Glomerular visceral epithelial cell (primary cell): ENCODE results near the gene PLCB1.

Source experiments
- DNase-seq: peaks from one replicate; pipeline ENCODE4 v3.0.0-alpha.2; 2016; ENCODE audit errors: extremely low spot score

Gene PLCB1

GRCh38 chr20:8880085-8880853, 748.2 kb downstream of the PLCB1 start:
- no peak for DNase-seq

- no peak for DNase-seq
Measured at GRCh38 chr20:8891039-8891438, 759.0 kb downstream of the PLCB1 start.

DNA sequence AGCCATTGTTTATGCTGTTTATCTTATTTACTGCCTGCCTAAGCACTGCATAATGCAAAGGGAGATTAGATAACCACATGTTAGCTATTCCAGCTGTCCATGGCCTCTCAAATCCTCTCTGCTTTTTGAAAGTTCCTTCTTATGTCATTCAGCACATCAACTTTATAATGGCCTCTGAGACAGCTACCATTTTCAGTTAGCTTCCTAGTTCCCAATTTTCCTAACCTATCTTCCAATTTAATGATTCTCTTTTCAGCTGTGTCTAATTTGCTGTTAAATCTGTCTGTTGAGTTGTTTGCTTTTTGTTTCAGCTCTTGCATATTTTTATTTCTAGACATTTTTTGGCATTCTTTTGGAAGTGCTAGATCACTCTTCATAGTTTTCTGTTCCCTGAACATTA, 763.4 kb downstream of the PLCB1 start:
- no peak for DNase-seq

DNA sequence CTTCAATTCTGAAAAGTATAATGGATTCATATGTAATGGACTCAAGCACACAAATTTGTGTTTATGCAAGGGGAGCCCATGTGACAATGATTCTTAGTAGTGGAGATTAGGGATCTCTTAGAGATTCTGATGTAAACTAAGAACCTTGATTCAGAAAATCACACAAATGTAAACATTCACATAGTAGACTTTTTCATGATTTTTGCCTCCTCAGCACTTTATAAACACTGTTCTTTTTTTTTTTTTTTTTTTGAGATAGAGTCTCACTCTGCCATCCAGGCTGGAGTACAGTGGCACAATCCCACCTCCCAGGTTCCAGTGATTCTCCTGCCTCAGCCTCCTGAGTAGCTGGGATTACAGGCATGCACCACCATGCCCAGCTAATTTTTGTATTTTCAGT, 766.8 kb downstream of the PLCB1 start:
- DNase-seq, result no peak

- no peak for DNase-seq
Measured at GRCh38 chr20:8901237-8902025, 769.4 kb downstream of the PLCB1 start.

GRCh38 chr20:8903655-8904605, 771.9 kb downstream of the PLCB1 start:
- no peak for DNase-seq

DNA sequence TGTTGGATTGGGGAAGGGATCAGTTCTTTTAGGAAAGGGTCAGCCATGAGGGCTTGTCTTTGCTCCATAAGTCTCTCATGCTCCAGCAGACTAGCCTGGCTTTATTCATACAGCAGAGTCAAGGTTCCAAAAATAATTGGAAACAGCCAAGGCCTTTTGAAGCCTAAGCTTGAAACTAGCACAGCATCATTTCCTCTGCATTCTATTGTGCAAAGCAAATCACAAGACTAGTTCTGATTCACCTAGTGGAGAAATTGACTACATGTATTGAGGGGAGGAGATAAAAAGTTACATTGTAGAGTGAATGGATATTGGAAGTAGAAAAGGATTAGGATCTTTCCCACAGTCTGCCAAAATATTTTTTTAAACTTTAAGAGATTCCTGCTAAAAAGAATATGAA, 777.5 kb downstream of the PLCB1 start:
- no peak for DNase-seq

GRCh38 chr20:8912096-8912495, 780.0 kb downstream of the PLCB1 start:
- no peak for DNase-seq

DNA sequence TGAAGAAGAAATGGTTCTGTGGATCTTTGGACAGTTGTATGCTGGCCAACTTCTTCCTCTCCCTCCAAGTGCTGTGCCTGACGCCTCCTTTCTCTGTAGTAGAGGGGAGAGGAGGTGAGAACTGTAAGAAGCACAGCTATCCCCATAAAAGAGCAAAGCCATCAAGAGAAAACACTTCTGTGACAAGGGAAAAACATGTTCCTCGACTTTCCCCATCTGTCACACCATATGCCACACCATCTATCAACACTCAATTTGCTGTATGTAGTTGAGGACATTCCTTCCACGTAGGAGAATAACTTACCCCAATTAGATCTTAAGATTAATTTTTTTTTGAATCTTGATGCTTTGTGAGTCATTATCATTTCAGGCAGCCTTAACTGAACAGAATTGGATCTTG, 780.7 kb downstream of the PLCB1 start:
- DNase-seq, result no peak

DNA sequence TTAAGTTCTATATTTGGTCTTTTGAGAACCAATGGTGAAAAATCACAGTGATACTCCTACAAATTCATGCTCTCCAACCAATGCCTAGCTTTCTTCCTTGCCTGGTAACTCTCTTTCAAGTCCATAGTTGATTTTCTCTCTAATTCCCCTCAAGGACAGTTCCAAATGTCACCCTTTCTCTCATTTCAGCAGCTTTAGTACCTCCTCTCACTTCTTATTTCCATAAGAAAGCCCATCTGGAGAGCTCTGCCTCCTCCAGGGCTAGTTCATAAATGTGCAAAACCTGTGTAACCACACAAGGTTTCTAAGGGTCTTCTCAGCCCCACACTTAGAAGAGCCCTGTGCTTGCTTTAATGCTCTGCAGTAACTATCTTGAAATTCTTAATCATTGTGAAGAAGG, 781.4 kb downstream of the PLCB1 start:
- no peak for DNase-seq

GRCh38 chr20:8914421-8914820, 782.4 kb downstream of the PLCB1 start:
- peak; percentile 8 for DNase-seq

DNA sequence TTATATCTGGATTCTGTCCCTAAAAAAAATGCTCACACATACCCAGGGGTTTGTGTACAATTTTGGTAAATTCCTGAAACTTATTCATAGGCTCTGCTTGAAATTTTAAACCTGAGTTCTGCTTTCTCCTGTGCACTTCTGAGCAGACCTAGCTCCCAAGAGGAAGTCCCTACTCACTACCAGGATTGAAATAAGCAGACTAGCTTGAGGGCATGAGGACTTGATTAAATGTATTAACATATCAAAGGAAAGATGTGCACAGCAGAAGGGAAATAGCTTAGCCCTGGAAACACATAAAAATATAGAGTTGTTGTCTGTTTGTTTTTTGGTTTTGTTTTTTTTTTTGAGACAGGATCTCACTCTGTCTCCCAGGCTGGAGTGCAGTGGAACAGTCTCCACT, 785.0 kb downstream of the PLCB1 start:
- no peak for DNase-seq

DNA sequence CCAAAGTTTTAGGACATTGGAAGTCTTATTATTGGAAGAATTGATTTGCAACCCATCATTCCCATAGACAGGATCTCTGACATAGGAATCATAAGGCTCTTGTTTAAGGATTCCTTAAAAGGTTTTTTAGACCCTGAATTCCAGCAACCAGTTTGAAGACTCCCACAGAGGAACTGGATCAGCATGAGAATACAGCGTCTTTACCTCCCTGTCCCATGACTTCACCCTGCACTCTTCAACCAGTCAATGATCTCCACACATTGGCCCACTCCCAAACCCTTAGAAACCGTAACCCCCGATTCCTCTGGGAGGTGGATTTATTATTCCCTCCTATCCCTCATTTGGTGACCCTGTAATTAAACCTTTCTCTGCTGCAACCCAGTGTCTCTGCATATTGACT, 786.1 kb downstream of the PLCB1 start:
- DNase-seq, result no peak

DNA sequence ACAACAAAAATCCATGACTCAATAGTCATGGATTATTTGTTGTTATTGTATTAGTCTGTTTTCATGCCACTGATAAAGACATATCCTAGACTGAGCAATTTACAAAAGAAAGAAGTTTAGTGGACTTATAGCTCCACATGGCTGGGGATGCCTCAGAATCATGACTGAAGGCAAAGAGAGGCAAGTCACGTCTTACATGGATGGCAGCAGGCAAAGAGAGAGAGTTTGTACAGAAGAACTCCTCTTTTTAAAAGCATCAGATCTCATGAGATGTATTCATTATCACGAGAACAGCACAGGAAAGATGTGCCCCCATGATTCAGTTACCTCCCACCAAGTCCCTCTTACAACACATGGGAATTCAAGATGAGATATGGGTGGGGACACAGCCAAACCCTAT, 792.5 kb downstream of the PLCB1 start:
- no peak for DNase-seq

GRCh38 chr20:8930726-8931125, 798.7 kb downstream of the PLCB1 start:
- DNase-seq, result no peak

GRCh38 chr20:8932192-8933165, 800.4 kb downstream of the PLCB1 start:
- DNase-seq, result peak; percentile 93

DNA sequence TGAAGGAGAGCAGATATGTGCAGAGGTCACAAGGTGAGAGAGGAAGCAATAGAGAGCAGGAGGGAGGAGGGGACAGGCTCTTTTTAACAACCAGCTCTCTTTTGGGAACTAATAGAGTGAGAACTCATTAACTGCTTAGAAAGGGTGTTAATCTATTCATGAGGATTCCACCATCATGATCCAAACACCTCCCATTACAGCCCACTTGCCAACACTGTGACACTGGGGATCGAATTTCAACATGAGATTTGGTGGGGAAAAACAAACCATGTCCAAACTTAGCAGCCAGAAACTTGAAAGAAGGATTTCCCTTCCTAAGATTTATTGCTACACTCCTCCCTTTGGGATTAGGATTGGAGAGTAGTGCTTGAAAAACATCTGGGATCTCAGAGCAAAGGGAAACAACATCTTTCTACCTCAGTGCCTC, 801.3 kb downstream of the PLCB1 start:
- peak; percentile 9 for DNase-seq

DNA sequence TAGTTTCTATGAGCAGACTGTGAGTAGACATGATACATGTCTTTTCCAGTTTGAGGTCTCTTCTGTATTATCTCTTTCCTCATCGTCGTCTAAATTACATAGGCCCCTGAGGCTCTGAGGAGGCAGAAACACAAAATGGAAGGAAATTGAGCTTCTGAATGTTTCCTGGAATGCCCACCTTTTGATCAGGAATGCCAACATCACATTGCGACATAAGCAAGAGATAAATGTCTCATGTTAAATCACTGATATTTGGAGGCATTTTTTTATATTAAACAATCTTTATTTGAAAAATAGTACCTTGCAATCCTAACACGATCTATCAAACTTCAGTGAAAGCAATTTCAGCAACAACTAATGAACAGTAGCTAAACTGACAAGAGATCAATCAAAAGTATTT, 802.3 kb downstream of the PLCB1 start:
- DNase-seq, result no peak
